ENCODE results near the gene SHQ1. TPM values are rescaled to one million over a fixed set of nuclear protein-coding genes. Genes with fewer than 3 reads are reported as not detected.

The SHQ1 gene
- total RNA-seq, 1 experiment from 2014 or later: 27.6 TPM

- Histone ChIP-seq H2AFZ (ENCODE audit: low read depth, low read length, poor library complexity, severe bottlenecking) (no peak overlapping the region), H3K9me2 (ENCODE audit: insufficient read depth) (no peaks in the 10 kb centered on the region), H4K20me1 (ENCODE audit: insufficient read depth) (peaks cover 8% of the 10 kb centered on the region; the same call in 1 of the 2 replicates), H3K4me2 (ENCODE audit: low read length) (no peak overlapping the region), H3K27me3 (ENCODE audit: insufficient read depth, low read length) (no peaks in the 10 kb centered on the region), H3K9ac (ENCODE audit: low read length) (no peak overlapping the region), H3K79me2 (ENCODE audit: insufficient read depth, low read length) (peaks cover 20% of the 10 kb centered on the region; the same call in 1 of the 2 replicates), H3K27ac (ENCODE audit: low read depth, low read length) (no peak overlapping the region), H3K4me1 (ENCODE audit: control insufficient read depth in 1 of 2, insufficient read depth in 2 of 2, low read length in 2 of 2) (peaks cover 2 to 11% of the 10 kb centered on the region in 2 experiments; a peak in 3 of 4 replicates), H3K36me3 (ENCODE audit: control insufficient read depth in 1 of 2, insufficient read depth in 2 of 2, low read length in 2 of 2) (peaks cover 4% of the 10 kb centered on the region in 2 experiments; a peak in 1 of 4 replicates), H3K4me3 (replicated peaks in 1 of 2; ENCODE audit: low read depth in 1 of 2, low read length in 2 of 2) (no peak overlapping the region), H3K9me3 (ENCODE audit: control insufficient read depth in 1 of 2, insufficient read depth in 1 of 2, low read depth in 1 of 2, low read length in 2 of 2) (no peaks in the 10 kb centered on the region)
- intact Hi-C loops (cut with micrococcal nuclease): loop anchor here (1.0 to 10.0 kb wide), 6 partner anchors 153 to 1107 kb away; partner anchors contain the start of gene RYBP
- CTCF ChIA-PET: interaction anchor here (0.7 to 2.1 kb wide), 9 partner anchors 32 to 1089 kb away, joined by 3 to 7 read pairs (median 3); no protein-coding TSS in a partner anchor
- no peak for TF ChIP-seq SIN3A (IDR thresholded peaks at IDR 0.05; ENCODE audit: low read depth)
- POLR2A ChIA-PET: no interaction called here
- RAD21 ChIA-PET (ENCODE audit: low non-redundant PET in 1 of 2, low total read pairs in 2 of 2, uncharacterized antibody in 2 of 2, unreplicated experiment in 2 of 2): interaction anchor here in 1 of 2 experiments (0.7 kb wide), 1 partner anchor 153 kb away, joined by 4 read pairs; no protein-coding TSS in a partner anchor
- ATAC-seq (no peak), DNase-seq (ENCODE audit: low read depth, low spot score) (no peak)
- no TSS peak for BruUV-seq (replicated peaks)
These were observed 29.3 kb downstream of the SHQ1 start for GRCh38 chr3:72818905-72819304.

- ChIA-PET RAD21 (ENCODE audit: low non-redundant PET in 1 of 2, low total read pairs in 2 of 2, uncharacterized antibody in 2 of 2, unreplicated experiment in 2 of 2) (interaction anchor here in 1 of 2 experiments (0.7 kb wide), 1 partner anchor 152 kb away, joined by 4 read pairs; no protein-coding TSS in a partner anchor), POLR2A (no interaction called here), CTCF (interaction anchor here (0.7 to 1.5 kb wide), 8 partner anchors 33 to 1088 kb away, joined by 3 to 7 read pairs (median 3); no protein-coding TSS in a partner anchor)
- H3K4me3 ChIP-seq (replicated peaks in 1 of 2; ENCODE audit: low read depth in 1 of 2, low read length in 2 of 2): no peak overlapping the region
- no peaks in the 10 kb centered on the region for H3K9me2 ChIP-seq (ENCODE audit: insufficient read depth)
- peaks cover 8% of the 10 kb centered on the region; the same call in 1 of the 2 replicates for H4K20me1 ChIP-seq (ENCODE audit: insufficient read depth)
- H3K4me2 ChIP-seq (ENCODE audit: low read length): no peak overlapping the region
- ATAC-seq (peak; percentile 57; the same call in 1 of the 2 replicates), DNase-seq (ENCODE audit: low read depth, low spot score) (peak; percentile 4)
- peaks cover 20% of the 10 kb centered on the region; the same call in 1 of the 2 replicates for H3K79me2 ChIP-seq (ENCODE audit: insufficient read depth, low read length)
- no peak overlapping the region for H2AFZ ChIP-seq (ENCODE audit: low read depth, low read length, poor library complexity, severe bottlenecking)
- H3K27me3 ChIP-seq (ENCODE audit: insufficient read depth, low read length): no peaks in the 10 kb centered on the region
- no peak overlapping the region for H3K9ac ChIP-seq (ENCODE audit: low read length)
- BruUV-seq (replicated peaks): no TSS peak
- H3K9me3 ChIP-seq (ENCODE audit: control insufficient read depth in 1 of 2, insufficient read depth in 1 of 2, low read depth in 1 of 2, low read length in 2 of 2): no peaks in the 10 kb centered on the region
- peaks cover 2 to 11% of the 10 kb centered on the region in 2 experiments; a peak in 3 of 4 replicates for H3K4me1 ChIP-seq (ENCODE audit: control insufficient read depth in 1 of 2, insufficient read depth in 2 of 2, low read length in 2 of 2)
- intact Hi-C loops (cut with micrococcal nuclease): loop anchor here (1.0 to 10.0 kb wide), 6 partner anchors 152 to 1106 kb away; partner anchors contain the start of gene RYBP
- H3K27ac ChIP-seq (ENCODE audit: low read depth, low read length): no peak overlapping the region
- TF ChIP-seq POLR2AphosphoS5 (IDR thresholded peaks at IDR 0.05; ENCODE audit: low read depth, low read length) (no peak), POLR2A (IDR thresholded peaks at IDR 0.05; ENCODE audit: borderline replicate concordance, extremely low read depth, insufficient read depth, insufficient read length) (no peak), ZFX (IDR thresholded peaks at IDR 0.05) (no peak), CTCF (IDR thresholded peaks at IDR 0.05 in 2 of 3, conservative IDR thresholded peaks at IDR 0.05 in 1 of 3; ENCODE audit: borderline replicate concordance in 1 of 3, insufficient read depth in 1 of 3, low read depth in 2 of 3, low read length in 2 of 3) (peak; percentile 53 to 69 (median 67); a peak in 5 of 6 replicates), RAD21 (IDR thresholded peaks at IDR 0.05; ENCODE audit: low read depth) (peak; percentile 83)
- H3K36me3 ChIP-seq (ENCODE audit: control insufficient read depth in 1 of 2, insufficient read depth in 2 of 2, low read length in 2 of 2): 0 out of 4 replicates have a peak, but pooled peaks cover 0 to 4% of the 10 kb centered on the region in 2 experiments
These were observed 30.0 kb downstream of the SHQ1 start for GRCh38 chr3:72818092-72818773.

Data from HCT116 (cell line).